CD4-positive, alpha-beta T cell treated with Interleukin-17A for 1 hour (primary cell): Measurements from ENCODE around the gene DLG2.

Source experiments
- DNase-seq: peaks from one replicate; pipeline ENCODE4 v3.0.0-alpha.2; 2020

The DLG2 gene

DNA sequence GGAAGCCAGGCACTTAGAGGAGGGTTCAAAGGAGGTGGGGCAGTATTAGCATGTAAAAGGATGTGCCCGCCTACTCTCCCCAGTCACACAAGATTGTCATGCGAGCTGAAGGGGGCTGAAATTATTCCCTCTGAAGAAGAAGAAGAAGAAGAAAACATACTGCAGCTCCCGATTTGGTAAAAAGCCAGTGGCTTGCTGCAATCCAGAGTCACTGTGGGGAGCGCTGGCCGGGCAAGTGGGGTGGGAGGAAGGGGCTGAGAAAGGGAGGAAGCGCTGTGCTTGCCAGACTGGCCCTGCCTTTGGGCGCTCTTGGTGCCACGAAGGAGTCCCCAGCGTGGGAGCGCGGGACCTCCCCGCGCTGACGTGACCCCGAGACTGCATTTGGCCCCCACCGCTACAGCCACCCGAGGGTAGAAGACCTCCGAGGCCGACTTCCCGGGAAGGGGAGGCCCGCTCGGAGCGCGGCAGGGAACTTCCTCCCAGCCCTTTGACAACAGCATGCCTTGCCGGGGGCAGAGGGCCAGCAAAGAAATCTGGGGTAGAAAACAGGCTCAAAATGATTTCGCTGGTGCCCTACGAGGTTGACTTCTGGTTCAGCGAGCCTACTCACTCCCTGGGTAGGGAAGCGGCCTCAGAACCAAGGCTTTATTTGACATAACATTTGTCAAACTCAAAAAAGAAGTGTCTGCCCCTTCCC is 906.3 kb downstream of the DLG2 start:
- no peak for DNase-seq

- DNase-seq, result no peak
These were observed 907.1 kb downstream of the DLG2 start for GRCh38 chr11:84719935-84720577.

DNA sequence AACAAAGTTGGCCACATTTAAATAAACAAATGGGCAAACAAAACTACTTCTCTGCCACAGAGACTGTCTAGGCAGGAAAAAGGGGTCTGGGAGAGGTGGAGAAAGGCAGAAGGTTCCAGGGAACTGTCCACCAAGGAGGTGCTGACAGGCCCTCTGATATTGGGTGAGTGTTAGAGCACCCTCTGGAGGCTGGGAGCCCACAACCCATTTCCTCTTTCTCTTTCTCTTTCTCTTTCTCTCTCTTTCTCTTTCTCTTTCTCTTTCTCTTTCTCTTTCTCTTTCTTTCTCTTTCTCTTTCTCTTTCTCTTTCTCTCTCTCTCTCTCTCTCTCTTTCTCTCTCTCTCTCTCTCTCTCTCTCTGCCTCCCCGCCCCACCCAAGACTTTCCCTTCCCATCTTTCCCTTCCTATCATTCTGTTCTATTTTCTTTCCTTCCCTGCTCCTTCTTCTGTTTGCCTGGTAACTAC is 912.8 kb downstream of the DLG2 start:
- DNase-seq, result peak; percentile 7

- DNase-seq, result no peak
These were observed 935.3 kb downstream of the DLG2 start for GRCh38 chr11:84691830-84692229.

DNA sequence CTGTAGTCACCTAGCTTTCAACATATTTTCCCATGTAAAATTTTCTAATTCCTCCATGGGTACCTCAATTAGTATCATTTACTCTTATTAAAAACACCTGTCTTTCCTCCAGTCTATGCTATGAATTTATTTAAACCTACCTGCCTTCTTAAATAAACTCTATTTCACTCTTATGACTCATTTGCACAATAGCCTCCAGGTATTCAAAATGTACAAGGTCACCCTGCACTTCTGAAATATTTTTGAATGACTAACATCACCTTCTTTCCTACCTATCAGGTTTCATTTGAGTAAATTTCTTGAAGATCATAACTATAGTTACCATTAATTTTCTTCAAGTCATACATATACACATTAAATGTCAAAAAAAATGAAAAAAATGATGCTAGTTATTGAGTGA is 939.7 kb downstream of the DLG2 start:
- DNase-seq, result no peak

GRCh38 chr11:84686716-84687115 is 940.4 kb downstream of the DLG2 start:
- DNase-seq, result no peak

GRCh38 chr11:84685976-84686375 is 941.2 kb downstream of the DLG2 start:
- no peak for DNase-seq

GRCh38 chr11:84685149-84685548 is 942.0 kb downstream of the DLG2 start:
- DNase-seq, result no peak

GRCh38 chr11:84681456-84681855 is 945.7 kb downstream of the DLG2 start:
- no peak for DNase-seq

DNA sequence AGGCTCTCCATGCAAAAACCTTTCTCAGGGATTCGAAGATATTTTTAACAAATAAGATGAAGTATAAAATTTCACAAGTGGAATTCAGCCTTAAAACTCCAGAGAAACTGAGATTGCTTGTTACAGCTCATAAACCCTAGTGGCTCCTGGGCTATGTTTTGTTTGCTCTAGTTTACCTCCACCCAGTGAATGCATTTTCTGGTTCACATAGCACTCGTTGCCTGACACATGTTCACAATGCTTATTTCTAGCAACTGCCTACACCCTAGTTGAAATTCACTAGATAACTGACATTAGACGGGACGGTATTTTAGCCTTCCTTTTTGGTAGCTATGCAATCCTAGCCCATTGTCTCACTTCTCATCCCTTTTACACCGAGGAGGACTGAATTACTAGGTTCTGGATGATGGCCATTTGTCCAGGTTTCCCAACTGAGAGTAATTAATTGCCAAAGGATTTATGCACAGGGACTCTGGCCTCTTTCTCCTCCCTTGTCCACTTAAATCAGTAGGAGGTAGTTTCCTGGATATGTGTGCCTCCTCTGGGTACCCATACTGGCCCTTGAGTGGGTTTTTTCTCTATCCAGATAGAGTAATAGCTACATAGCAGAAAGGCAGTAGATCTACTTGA is 951.6 kb downstream of the DLG2 start:
- DNase-seq, result no peak

- no peak for DNase-seq
These were observed 953.4 kb downstream of the DLG2 start for GRCh38 chr11:84673753-84674152.

GRCh38 chr11:84671325-84671999 is 955.7 kb downstream of the DLG2 start:
- no peak for DNase-seq

GRCh38 chr11:84663731-84664130 is 963.4 kb downstream of the DLG2 start:
- no peak for DNase-seq

DNA sequence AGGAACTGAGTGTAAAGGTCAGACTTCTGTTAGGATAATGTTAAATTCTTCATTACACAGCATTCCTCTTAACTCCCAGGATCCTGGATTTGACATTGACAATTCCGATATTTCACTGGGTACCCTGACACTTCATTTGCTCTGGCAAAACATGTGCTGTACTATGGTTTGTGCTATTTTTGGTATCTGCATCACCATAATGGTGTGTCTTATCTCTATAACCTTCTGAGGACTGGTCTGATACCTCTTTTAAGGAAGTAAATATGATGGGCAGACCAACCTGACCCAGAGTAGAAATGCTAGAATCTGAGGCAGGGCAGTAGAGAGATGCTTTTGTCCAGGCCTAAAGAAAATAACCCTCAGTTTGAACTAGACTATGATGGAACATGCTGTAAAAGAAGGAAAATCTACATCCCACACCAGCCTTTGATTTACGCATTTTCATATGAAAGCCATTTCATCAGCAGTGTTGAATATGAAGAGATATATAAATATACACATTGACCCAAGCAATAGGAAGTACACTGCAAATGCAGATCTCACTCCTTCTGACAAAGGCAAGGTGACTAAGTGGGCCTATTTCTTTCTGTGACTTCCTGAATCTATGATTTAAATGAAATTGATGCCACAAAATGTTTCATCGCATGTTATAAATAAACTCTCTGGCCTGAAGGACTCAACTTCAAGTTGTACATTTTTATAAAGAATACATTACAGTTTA is 966.7 kb downstream of the DLG2 start:
- DNase-seq, result no peak

DNA sequence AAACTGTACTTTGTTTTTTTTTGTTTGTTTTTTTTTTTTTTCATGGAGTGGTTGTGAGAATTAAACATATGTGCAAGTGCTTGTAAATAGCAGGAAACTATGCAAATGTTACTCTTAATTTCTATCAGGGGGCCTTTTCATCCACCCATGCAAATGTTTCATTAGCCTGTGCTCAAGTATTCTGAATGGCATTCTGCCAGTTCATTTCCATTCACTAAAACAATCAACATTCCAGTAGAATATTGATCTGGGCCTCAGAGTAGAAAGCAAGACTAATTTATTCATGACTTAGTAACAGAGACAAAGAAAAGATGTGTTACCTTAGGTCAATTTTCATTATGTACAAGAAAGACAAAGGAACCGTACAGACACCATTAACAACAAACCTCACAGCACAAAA is 971.4 kb downstream of the DLG2 start:
- no peak for DNase-seq

DNA sequence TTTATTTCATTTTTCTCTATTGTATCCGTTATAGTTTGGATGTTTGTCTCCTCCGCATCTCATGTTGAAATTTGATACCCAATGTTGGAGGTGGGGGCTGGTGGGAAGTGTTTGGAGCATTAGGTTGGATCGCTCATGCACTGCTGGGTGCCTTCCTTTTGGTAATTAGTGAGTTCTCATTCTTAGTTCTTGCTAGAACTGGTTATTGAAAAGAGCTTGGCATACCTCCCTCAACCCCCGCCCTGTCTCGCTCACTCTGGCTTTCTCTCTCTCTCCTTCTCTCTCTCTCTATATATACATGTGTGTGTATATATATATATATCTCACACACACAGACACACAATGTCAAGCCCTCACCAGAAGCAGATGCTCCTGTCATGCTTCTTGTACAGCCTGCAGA is 978.7 kb downstream of the DLG2 start:
- no peak for DNase-seq

DNA sequence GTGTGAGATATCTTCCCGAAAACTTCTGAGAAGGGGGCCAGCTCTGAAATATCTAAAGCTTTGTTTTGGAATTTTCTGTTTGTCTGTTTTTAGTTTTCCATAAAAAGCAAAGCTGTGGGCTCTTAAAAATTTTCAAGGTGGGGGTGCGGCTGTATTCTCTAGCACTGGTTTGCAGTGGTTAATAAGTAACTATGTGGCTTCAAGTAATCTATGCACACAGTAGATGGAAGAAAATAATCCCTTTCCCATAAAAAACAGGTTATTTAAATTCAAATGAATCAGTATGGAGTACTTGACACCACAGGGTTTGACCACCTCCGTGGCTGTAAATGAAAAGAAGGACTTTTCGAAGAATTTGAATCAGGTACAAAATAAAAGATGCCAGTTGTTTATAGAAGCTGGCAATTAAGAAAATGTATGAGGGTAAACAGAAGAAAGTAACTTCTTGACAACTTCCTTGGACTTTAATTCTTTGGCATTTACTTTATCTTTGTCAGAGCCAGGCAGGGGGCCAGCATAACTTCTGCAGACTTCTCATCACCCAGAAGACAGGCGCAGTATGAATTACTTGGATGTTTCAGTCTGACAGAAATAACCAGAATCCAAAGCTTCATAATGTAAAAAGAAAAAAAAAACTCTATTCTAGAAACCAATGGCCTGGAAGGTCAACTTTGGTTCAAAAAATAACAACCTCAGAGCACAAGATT is 981.0 kb downstream of the DLG2 start:
- DNase-seq, result no peak

DNA sequence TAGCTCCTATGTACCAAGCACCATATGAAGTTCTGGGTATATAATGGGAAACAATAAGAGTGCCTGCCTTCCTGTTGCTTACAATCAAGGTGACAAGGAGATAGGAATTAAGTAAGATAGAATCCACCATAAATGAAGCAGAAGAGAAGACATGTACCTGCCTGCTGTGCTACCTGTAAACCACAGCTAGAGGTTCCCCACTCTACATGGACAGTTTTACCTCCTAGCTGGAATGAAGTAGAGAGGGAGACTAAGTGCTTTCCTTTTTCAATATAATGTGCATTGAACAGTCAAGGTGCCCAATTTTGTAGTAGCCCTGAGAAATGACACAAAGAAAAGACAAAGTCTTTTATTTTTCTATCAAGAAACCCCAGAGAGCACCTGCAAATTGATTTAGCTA is 984.6 kb downstream of the DLG2 start:
- no peak for DNase-seq

- no peak for DNase-seq
These were observed 992.8 kb downstream of the DLG2 start for GRCh38 chr11:84634309-84634708.

- DNase-seq, result no peak
These were observed 998.1 kb downstream of the DLG2 start for GRCh38 chr11:84628871-84629620.

- DNase-seq, result no peak
These were observed 1000.9 kb downstream of the DLG2 start for GRCh38 chr11:84626256-84626655.

GRCh38 chr11:84612645-84613044 is 1014.5 kb downstream of the DLG2 start:
- no peak for DNase-seq
